Measurements from ENCODE around the gene SLC35B2. TPM values are rescaled to one million over a fixed set of nuclear protein-coding genes. Genes with fewer than 3 reads are reported as not detected.
A peak's percentile ranks its signal among the peaks of the same experiment; 100 is the strongest.

The SLC35B2 gene
- total and polyA plus RNA-seq, 9 of the 15 experiments (the other 6 are each of a cell fraction or from before 2014, with no cell fraction given), result 14.5 to 59.1 (median 47.1) TPM

- TF ChIP-seq JUND (IDR thresholded peaks at IDR 0.05; ENCODE audit: borderline replicate concordance, low read depth, low read length) (peak; percentile 70; the same call in 1 of the 2 replicates), JUND (tag; IDR thresholded peaks at IDR 0.05; ENCODE audit: borderline replicate concordance, low read depth, low read length) (no peak), ZBTB1 (CRISPR knock-in tag; IDR thresholded peaks at IDR 0.05; ENCODE audit: borderline replicate concordance, low read depth) (peak; percentile 88; the same call in 1 of the 2 replicates), C11orf30 (IDR thresholded peaks at IDR 0.05; ENCODE audit: low read depth) (peak; percentile 83), ZNF165 (CRISPR knock-in tag; IDR thresholded peaks at IDR 0.05; ENCODE audit: borderline replicate concordance) (no peak), RCOR1 (IDR thresholded peaks at IDR 0.05; ENCODE audit: borderline replicate concordance in 1 of 2, low read depth in 2 of 2, low read length in 2 of 2) (no peak; a peak in 2 of 4 replicates), ZNF830 (CRISPR knock-in tag; IDR thresholded peaks at IDR 0.05) (peak; percentile 78; the same call in 1 of the 2 replicates), NCOA4 (IDR thresholded peaks at IDR 0.05; ENCODE audit: partially characterized antibody) (no peak), RBBP5 (IDR thresholded peaks at IDR 0.05; ENCODE audit: borderline replicate concordance, insufficient read depth, low read length, poor library complexity, severe bottlenecking) (peak; percentile 84), NCOR1 (IDR thresholded peaks at IDR 0.05) (no peak; the same call in 1 of the 2 replicates), ZC3H11A (IDR thresholded peaks at IDR 0.05; ENCODE audit: low read depth, low read length) (0 out of 2 replicates have a peak, but pooled peaks have one; percentile 74), XRCC3 (IDR thresholded peaks at IDR 0.05) (no peak), E4F1 (CRISPR knock-in tag; IDR thresholded peaks at IDR 0.05; ENCODE audit: borderline replicate concordance) (no peak), POLR2B (IDR thresholded peaks at IDR 0.05; ENCODE audit: low read depth, partially characterized antibody) (peak; percentile 19), SIX5 (IDR thresholded peaks at IDR 0.05; ENCODE audit: borderline replicate concordance in 1 of 2, insufficient read depth in 1 of 2, low read depth in 1 of 2, low read length in 2 of 2) (no peak), ZNF79 (CRISPR knock-in tag; IDR thresholded peaks at IDR 0.05; ENCODE audit: low read depth) (no peak), L3MBTL2 (IDR thresholded peaks at IDR 0.05) (peak; percentile 80), ATF3 (IDR thresholded peaks at IDR 0.05) (no peak), ATF3 (CRISPR knock-in tag; conservative IDR thresholded peaks at IDR 0.05) (peak; percentile 79; the same call in 1 of the 2 replicates), E2F6 (IDR thresholded peaks at IDR 0.05; ENCODE audit: borderline replicate concordance in 1 of 2, extremely low read depth in 1 of 2, insufficient read depth in 1 of 2, insufficient read length in 1 of 2, low read depth in 1 of 2, low read length in 1 of 2, poor library complexity in 1 of 2, severe bottlenecking in 1 of 2) (peak; percentile 75 to 93)
Observed at GRCh38 chr6:44257025-44257752, at the start of gene SLC35B2 (continued).

All from K562 (cell line).